ENCODE measurements around the gene LBH. TPM values are rescaled to one million over a fixed set of nuclear protein-coding genes. Genes with fewer than 3 reads are reported as not detected.

Gene LBH
- total RNA-seq, 4 donors from 2014 or later, result 120 to 1,007 (median 283) TPM

DNA sequence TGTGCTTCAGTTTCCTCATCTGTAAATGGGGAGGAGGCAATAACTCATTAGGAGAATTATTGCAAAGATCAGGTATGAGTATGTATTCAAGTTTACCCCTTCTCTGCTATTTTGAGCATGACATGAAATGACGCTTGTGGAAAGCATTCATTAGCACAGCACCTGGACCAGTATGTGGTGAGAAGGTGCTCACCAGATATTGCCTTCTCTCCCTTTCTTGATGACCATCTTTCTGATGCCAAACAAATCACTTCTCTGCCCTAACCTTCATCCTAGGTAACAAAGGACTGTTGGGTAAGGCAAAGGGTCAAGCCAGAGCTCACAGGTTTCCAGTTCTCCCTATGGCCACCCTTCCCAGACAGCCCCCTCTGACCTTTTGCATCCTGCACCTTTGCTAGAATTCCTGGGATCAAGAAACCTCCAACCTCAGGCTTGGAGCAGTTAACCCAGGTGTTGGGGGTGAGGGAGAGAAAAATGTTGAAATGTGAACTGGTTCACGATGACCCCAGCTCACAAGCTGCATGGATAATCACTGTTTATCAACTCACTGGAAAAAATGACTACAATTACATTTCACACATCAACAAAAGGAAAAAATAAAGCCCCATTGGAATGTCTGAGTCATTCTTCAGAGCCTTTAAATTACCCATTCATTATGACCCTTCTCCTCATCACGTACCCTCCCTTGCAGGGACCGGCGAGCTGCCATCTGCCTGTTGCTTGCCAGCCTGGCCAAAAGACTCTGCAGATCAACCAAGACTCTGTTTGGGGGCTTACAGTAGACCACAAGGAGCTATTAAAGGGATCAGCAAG is 41.6 kb downstream of the LBH start:
- H3K4me1 ChIP-seq, result peaks cover 16 to 28% (median 26%) of the 10 kb centered on the region in 4 donors
- WGBS, result 46% methylated on average over 5 of the region's 5 CpGs

DNA sequence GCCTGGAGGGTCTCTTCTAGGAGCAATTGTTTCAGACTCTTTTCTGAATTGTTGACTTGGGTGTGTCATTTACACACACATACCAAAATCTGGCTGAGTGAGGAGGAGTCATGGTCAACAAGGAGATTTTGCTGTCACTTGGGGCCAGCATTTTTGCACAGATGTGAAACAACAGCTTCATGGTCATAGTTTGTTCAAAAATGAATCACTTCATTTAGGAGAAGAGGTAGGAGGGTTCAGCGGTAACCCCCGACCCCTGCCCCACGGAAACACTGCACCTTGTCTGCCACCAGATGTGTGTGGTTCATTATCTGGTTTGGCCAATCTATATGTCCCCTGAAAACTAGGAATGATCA is 42.2 kb downstream of the LBH start:
- no peak overlapping the region for H3K27ac ChIP-seq (replicated peaks in 1 of 4)
- 100% methylated on average over 3 of the region's 3 CpGs for WGBS
- no peaks in the 10 kb centered on the region for H3K36me3 ChIP-seq
- TF ChIP-seq EP300 (IDR thresholded peaks at IDR 0.05) (no peak), POLR2AphosphoS5 (IDR thresholded peaks at IDR 0.05) (no peak), POLR2A (IDR thresholded peaks at IDR 0.05; ENCODE audit: low read depth) (no peak)
- TF ChIP-seq, protein P1, sequence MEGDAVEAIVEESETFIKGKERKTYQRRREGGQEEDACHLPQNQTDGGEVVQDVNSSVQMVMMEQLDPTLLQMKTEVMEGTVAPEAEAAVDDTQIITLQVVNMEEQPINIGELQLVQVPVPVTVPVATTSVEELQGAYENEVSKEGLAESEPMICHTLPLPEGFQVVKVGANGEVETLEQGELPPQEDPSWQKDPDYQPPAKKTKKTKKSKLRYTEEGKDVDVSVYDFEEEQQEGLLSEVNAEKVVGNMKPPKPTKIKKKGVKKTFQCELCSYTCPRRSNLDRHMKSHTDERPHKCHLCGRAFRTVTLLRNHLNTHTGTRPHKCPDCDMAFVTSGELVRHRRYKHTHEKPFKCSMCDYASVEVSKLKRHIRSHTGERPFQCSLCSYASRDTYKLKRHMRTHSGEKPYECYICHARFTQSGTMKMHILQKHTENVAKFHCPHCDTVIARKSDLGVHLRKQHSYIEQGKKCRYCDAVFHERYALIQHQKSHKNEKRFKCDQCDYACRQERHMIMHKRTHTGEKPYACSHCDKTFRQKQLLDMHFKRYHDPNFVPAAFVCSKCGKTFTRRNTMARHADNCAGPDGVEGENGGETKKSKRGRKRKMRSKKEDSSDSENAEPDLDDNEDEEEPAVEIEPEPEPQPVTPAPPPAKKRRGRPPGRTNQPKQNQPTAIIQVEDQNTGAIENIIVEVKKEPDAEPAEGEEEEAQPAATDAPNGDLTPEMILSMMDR (IDR thresholded peaks at IDR 0.05), result no peak
- DNase-seq (ENCODE audit: extremely low spot score), result no peak
- H3K9me3 ChIP-seq, result no peaks in the 10 kb centered on the region
- intact Hi-C loops (cut with DNase I), result no loop called here
- no peak overlapping the region for H3K4me3 ChIP-seq
- no peaks in the 10 kb centered on the region for H3K27me3 ChIP-seq
- H3K4me1 ChIP-seq, result peaks cover 16 to 25% (median 23%) of the 10 kb centered on the region in 4 donors

More for the DNA sequence above, 41.6 kb downstream of the LBH start:
- no peak for DNase-seq (ENCODE audit: extremely low spot score)
- intact Hi-C loops (cut with DNase I), result no loop called here
- TF ChIP-seq POLR2A (IDR thresholded peaks at IDR 0.05; ENCODE audit: low read depth), result no peak
- TF ChIP-seq POLR2AphosphoS5 (IDR thresholded peaks at IDR 0.05), result peak in 1 of 2 donors; percentile 18
- TF ChIP-seq, protein P1 (IDR thresholded peaks at IDR 0.05), result no peak
- TF ChIP-seq EP300 (IDR thresholded peaks at IDR 0.05), result no peak
- H3K36me3 ChIP-seq, result no peaks in the 10 kb centered on the region
- H3K4me3 ChIP-seq, result no peak overlapping the region
- no peak overlapping the region for H3K27ac ChIP-seq (replicated peaks in 1 of 4)
- H3K9me3 ChIP-seq, result no peaks in the 10 kb centered on the region
- H3K27me3 ChIP-seq, result no peaks in the 10 kb centered on the region

DNA sequence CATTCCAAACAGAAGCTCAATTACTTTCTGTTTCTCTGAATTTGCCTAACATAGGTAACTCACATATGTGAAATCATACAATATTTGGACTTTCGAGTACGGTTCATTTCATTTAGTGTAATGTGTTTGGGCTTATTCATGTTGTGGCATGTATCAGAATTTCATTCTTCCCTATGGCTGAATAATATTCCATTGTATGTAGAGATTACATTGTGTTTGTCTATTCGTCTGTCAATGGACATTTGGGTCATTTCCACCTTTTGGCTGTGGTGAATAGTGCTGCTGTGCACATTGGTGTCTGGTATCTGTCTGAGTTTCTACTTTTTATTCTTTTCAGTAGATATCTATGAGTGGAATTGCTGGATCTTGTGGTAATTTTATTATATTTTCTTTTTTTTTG is 43.9 kb downstream of the LBH start:
- Histone ChIP-seq H3K9me3 (no peaks in the 10 kb centered on the region), H3K4me3 (no peak overlapping the region), H3K27me3 (no peaks in the 10 kb centered on the region), H3K36me3 (no peaks in the 10 kb centered on the region), H3K4me1 (peaks cover 11 to 25% (median 19%) of the 10 kb centered on the region in 4 donors), H3K27ac (replicated peaks in 1 of 4) (no peak overlapping the region)
- DNase-seq (ENCODE audit: extremely low spot score), result no peak
- no peak for TF ChIP-seq EP300 (IDR thresholded peaks at IDR 0.05)
- TF ChIP-seq POLR2AphosphoS5 (IDR thresholded peaks at IDR 0.05), result no peak
- TF ChIP-seq POLR2A (IDR thresholded peaks at IDR 0.05; ENCODE audit: low read depth), result no peak
- TF ChIP-seq, protein P1 (IDR thresholded peaks at IDR 0.05), result no peak
- intact Hi-C loops (cut with DNase I), result no loop called here
- 94% methylated on average over 3 of the region's 3 CpGs for WGBS

DNA sequence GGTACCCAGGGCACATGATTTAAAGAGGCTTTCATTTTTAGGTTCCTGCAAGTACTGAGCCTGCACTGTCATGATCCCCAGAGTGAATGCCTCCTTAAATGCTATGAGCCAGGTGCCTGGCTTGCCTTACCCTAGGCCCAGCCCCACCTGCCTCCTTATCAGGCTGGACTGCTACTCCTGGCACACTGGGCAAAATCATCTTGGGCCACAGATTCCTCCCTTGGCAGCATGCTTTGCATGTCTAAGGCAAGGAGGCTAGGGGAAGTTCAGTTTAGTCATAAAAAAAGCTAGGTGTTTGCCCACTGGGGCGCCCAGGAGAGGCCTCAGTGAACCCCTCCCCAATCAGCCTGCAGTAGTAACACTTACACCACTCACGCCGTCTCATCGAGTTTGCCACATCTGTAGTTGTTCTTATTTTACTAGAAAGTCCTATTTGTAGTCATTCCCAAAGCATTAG is 45.1 kb downstream of the LBH start:
- Histone ChIP-seq H3K4me1 (peaks cover 10 to 32% (median 21%) of the 10 kb centered on the region in 4 donors), H3K27me3 (no peaks in the 10 kb centered on the region), H3K4me3 (no peak overlapping the region), H3K36me3 (no peaks in the 10 kb centered on the region), H3K9me3 (no peaks in the 10 kb centered on the region), H3K27ac (replicated peaks in 1 of 4) (no peak overlapping the region)
- DNase-seq (ENCODE audit: extremely low spot score), result no peak
- 76% methylated on average over 4 of the region's 4 CpGs for WGBS
- TF ChIP-seq POLR2A (IDR thresholded peaks at IDR 0.05; ENCODE audit: low read depth) (no peak), POLR2AphosphoS5 (IDR thresholded peaks at IDR 0.05) (no peak), EP300 (IDR thresholded peaks at IDR 0.05) (no peak)
- TF ChIP-seq, protein P1 (IDR thresholded peaks at IDR 0.05), result no peak
- intact Hi-C loops (cut with DNase I), result no loop called here

Measured in esophagus muscularis mucosa (tissue), 4 donors.